Vagina (tissue), 2 donors: ENCODE measurements around the gene MMP24OS. TPM values are rescaled to one million over a fixed set of nuclear protein-coding genes. Genes with fewer than 3 reads are reported as not detected.

Source experiments
- DNase-seq, 2 donors: peaks; one replicate each; pipeline ENCODE4 v3.0.0-alpha.2; 2017; ENCODE audit errors: extremely low spot score in 2 of 2
- H3K27ac ChIP-seq: fragments of 200-600 bp; sonication (generic); one replicate; pipeline ENCODE4 v1.5.1; 2019
- H3K27me3 ChIP-seq: fragments of 200-600 bp; sonication (generic); one replicate; pipeline ENCODE4 v1.5.1; 2019
- H3K36me3 ChIP-seq, 2 donors: fragments of 200-600 bp; sonication (generic); one replicate each; pipeline ENCODE4 v1.5.1; 2017 to 2019
- H3K4me1 ChIP-seq: fragments of 200-600 bp; sonication (generic); one replicate; pipeline ENCODE4 v1.5.1; 2019
- H3K4me3 ChIP-seq, 2 donors: fragments of 200-600 bp; sonication (generic); 1 replicate in 1 of 2; 2 replicates in 1 of 2; pipeline ENCODE4 v1.5.1; 2016 to 2019
- H3K9me3 ChIP-seq: fragments of 200-600 bp; sonication (generic); one replicate; pipeline ENCODE4 v1.5.1; 2019
- CTCF ChIP-seq, 3 experiments: fragments of 450-650 bp in 2 of 3; fragments of 200-600 bp in 1 of 3; sonication (generic) in 1 of 3; IDR thresholded peaks; one replicate each; pipeline ENCODE4 v1.5.1; 2017 to 2019; ENCODE audit warnings: antibody characterized with exemption in 3 of 3, mild to moderate bottlenecking in 2 of 3, moderate library complexity in 2 of 3
- POLR2A ChIP-seq, 2 donors: fragments of 450-650 bp; IDR thresholded peaks; one replicate each; pipeline ENCODE4 v1.6.1; 2017; ENCODE audit warnings: antibody characterized with exemption in 2 of 2, mild to moderate bottlenecking in 2 of 2, moderate library complexity in 2 of 2
- POLR2AphosphoS5 ChIP-seq, 2 donors: sonication (generic); formaldehyde crosslinking; IDR thresholded peaks; one replicate each; pipeline ENCODE4 v1.9.0; 2017; ENCODE audit warnings: antibody characterized with exemption in 2 of 2, mild to moderate bottlenecking in 2 of 2, low read depth in 1 of 2; ENCODE audit not compliant: insufficient read depth in 1 of 2
- intact Hi-C: fragments of 100-400 bp; cut with DNase I; formaldehyde crosslinking; loops from one replicate; pipeline ENCODE4 v1.15.1; 2023
- total RNA-seq: library from RNA; depleted of rRNA; stranded (reverse); fragments of >200 nt; gene quantifications from one replicate; pipeline ENCODE4 v1.2.3, GENCODE V29; 2016

Gene MMP24OS
- total RNA-seq, 1 donor from 2014 or later = 36.8 TPM

GRCh38 chr20:35280523-35280922, 2.6 kb upstream of the MMP24OS start:
- Histone ChIP-seq H3K4me1 (peaks cover 67% of the 10 kb centered on the region), H3K36me3 (peaks cover 0 to 23% of the 10 kb centered on the region in 2 donors), H3K27me3 (no peaks in the 10 kb centered on the region), H3K27ac (peak overlapping the region; percentile 40), H3K9me3 (no peaks in the 10 kb centered on the region), H3K4me3 (no peak overlapping the region)
- TF ChIP-seq POLR2A (IDR thresholded peaks at IDR 0.05) (no peak), POLR2AphosphoS5 (IDR thresholded peaks at IDR 0.05; ENCODE audit: insufficient read depth in 1 of 2, low read depth in 1 of 2) (no peak), CTCF (IDR thresholded peaks at IDR 0.05) (no peak)
- no peak for DNase-seq
- intact Hi-C loops = no loop called here

GRCh38 chr20:35279533-35280174, 1.7 kb upstream of the MMP24OS start:
- TF ChIP-seq CTCF (IDR thresholded peaks at IDR 0.05) = no peak
- TF ChIP-seq POLR2A (IDR thresholded peaks at IDR 0.05) = no peak
- TF ChIP-seq POLR2AphosphoS5 (IDR thresholded peaks at IDR 0.05; ENCODE audit: insufficient read depth in 1 of 2, low read depth in 1 of 2) = no peak

GRCh38 chr20:35279040-35279439, 1.1 kb upstream of the MMP24OS start:
- peaks cover 0 to 23% of the 10 kb centered on the region in 2 donors for H3K36me3 ChIP-seq
- DNase-seq = no peak
- intact Hi-C loops = no loop called here
- H3K27ac ChIP-seq = peak overlapping the region; percentile 87
- peaks cover 65% of the 10 kb centered on the region for H3K4me1 ChIP-seq
- no peaks in the 10 kb centered on the region for H3K27me3 ChIP-seq
- no peak overlapping the region for H3K4me3 ChIP-seq
- H3K9me3 ChIP-seq = no peaks in the 10 kb centered on the region
- TF ChIP-seq POLR2AphosphoS5 (IDR thresholded peaks at IDR 0.05; ENCODE audit: insufficient read depth in 1 of 2, low read depth in 1 of 2) (no peak), POLR2A (IDR thresholded peaks at IDR 0.05) (no peak), CTCF (IDR thresholded peaks at IDR 0.05) (no peak)

More at GRCh38 chr20:35279533-35280174, 1.7 kb upstream of the MMP24OS start:
- Histone ChIP-seq H3K9me3 (no peaks in the 10 kb centered on the region), H3K4me3 (no peak overlapping the region), H3K27me3 (no peaks in the 10 kb centered on the region), H3K4me1 (peaks cover 66% of the 10 kb centered on the region), H3K27ac (peak overlapping the region; percentile 52), H3K36me3 (peaks cover 0 to 23% of the 10 kb centered on the region in 2 donors)
- intact Hi-C loops = no loop called here
- DNase-seq = no peak

- no peaks in the 10 kb centered on the region for H3K27me3 ChIP-seq
- TF ChIP-seq POLR2A (IDR thresholded peaks at IDR 0.05) = no peak
- TF ChIP-seq POLR2AphosphoS5 (IDR thresholded peaks at IDR 0.05; ENCODE audit: insufficient read depth in 1 of 2, low read depth in 1 of 2) = no peak
- no peak for TF ChIP-seq CTCF (IDR thresholded peaks at IDR 0.05)
- H3K9me3 ChIP-seq = no peaks in the 10 kb centered on the region
- peaks cover 46% of the 10 kb centered on the region for H3K4me1 ChIP-seq
- intact Hi-C loops = no loop called here
- no peak for DNase-seq
- peak overlapping the region; percentile 87 for H3K27ac ChIP-seq
- H3K36me3 ChIP-seq = peaks cover 0 to 23% of the 10 kb centered on the region in 2 donors
- H3K4me3 ChIP-seq = peak overlapping the region; percentile 60 to 96
Observed at GRCh38 chr20:35277127-35277526, 795 bp downstream of the MMP24OS start.

- peak overlapping the region; percentile 87 for H3K27ac ChIP-seq
- H3K27me3 ChIP-seq = no peaks in the 10 kb centered on the region
- intact Hi-C loops = no loop called here
- no peaks in the 10 kb centered on the region for H3K9me3 ChIP-seq
- no peak for DNase-seq
- peak overlapping the region; percentile 60 to 96 for H3K4me3 ChIP-seq
- TF ChIP-seq CTCF (IDR thresholded peaks at IDR 0.05) = no peak
- no peak for TF ChIP-seq POLR2AphosphoS5 (IDR thresholded peaks at IDR 0.05; ENCODE audit: insufficient read depth in 1 of 2, low read depth in 1 of 2)
- TF ChIP-seq POLR2A (IDR thresholded peaks at IDR 0.05) = no peak
- H3K4me1 ChIP-seq = peaks cover 45% of the 10 kb centered on the region
- H3K36me3 ChIP-seq = peaks cover 0 to 26% of the 10 kb centered on the region in 2 donors
Observed at GRCh38 chr20:35276408-35276807, 1.5 kb downstream of the MMP24OS start.
